GM10248 (cell line): ENCODE results near the gene ADAMTS12.

Experiments
- CTCF ChIA-PET: fragments of 300-600 bp; sonication (Branson Sonifier 250); formaldehyde crosslinking; extraction: SDS; loops from one replicate; lab custom pipeline; 2021; ENCODE audit warnings: antibody characterized with exemption; lab: Yijun Ruan, JAX
- POLR2A ChIA-PET: fragments of 350-650 bp; sonication (Branson Sonifier 250); formaldehyde crosslinking; extraction: SDS; loops from one replicate; lab custom pipeline; 2020; ENCODE audit warnings: antibody characterized with exemption; lab: Yijun Ruan, JAX
- DNase-seq: peaks from one replicate; pipeline ENCODE4 v3.0.0; 2012; ENCODE audit errors: extremely low spot score
- CTCF ChIP-seq: IDR thresholded peaks from 2 replicates; pipeline ENCODE4 v1.5.1; 2012; ENCODE audit warnings: mild to moderate bottlenecking, low read depth; ENCODE audit errors: extremely low read depth, missing control alignments, control extremely low read depth

Gene ADAMTS12

DNA sequence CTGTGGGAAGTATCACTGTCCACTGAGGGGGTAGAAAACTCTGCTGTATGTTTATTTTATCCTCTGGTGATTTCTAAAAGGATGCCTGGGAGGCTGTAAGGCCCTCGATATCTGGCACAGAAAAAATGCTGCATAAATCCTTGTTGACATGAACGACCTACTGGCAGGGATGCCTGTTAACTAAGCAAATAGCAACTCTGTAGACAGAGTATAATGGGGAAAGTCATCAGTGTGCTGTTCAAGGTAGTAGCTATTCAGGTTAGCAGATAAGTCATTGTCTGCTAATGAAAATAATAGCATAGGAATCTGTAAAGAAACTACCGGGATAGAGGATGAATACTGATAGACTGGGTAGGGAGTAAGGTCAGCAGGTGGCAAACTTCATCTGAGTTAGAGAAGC, 256.2 kb downstream of the ADAMTS12 start:
- no peak for TF ChIP-seq CTCF
- DNase-seq: no peak
- ChIA-PET POLR2A (no interaction called here), CTCF (interaction anchor here (1.0 kb wide), 1 partner anchor 8 kb away, joined by 3 read pairs; no protein-coding TSS in a partner anchor)

GRCh38 chr5:33633699-33634098, 258.1 kb downstream of the ADAMTS12 start:
- CTCF ChIA-PET: no interaction called here
- DNase-seq: no peak
- no peak for TF ChIP-seq CTCF
- POLR2A ChIA-PET: no interaction called here

DNA sequence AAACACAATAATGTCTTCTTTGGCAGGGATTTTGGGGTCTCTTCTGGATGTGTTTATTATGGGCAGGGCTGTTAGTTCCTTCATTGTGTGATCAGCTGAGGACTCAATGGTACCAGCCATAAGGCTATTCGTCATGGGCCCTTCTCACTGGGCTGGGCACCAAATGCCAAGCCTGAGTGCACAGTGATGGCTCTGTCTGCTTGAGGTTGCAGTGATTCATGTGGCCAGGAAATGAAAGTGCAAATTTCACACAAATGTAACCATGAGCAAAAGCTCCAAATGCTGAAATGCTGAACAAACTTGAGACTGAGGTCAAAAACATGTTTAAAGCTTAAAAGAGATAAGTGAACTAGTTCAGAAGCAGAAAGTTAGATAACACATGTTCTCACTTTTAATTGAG, 260.0 kb downstream of the ADAMTS12 start:
- DNase-seq: no peak
- POLR2A ChIA-PET: no interaction called here
- TF ChIP-seq CTCF: no peak
- CTCF ChIA-PET: interaction anchor here (0.9 to 1.5 kb wide), 4 partner anchors 12 to 152 kb away, joined by 3 to 4 read pairs (median 4); no protein-coding TSS in a partner anchor

DNA sequence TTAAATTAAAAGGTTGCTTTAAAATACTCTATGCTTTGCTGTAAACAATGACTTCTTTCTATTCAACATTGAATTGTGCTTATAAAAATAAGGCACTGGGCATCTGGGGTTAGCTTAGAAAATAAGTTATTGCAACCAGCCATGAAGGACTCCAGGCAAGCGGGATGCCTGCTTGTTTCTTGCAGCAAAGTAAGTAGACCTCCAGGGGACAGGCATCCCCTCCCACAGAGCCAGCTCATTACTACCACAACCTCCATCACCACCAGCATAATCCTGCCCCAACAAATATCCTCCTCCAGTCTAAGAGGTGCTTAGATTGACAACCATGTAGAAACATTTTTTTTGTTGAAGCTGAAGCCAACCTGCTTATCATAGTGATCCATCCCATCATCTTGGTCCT, 260.7 kb downstream of the ADAMTS12 start:
- ChIA-PET POLR2A (no interaction called here), CTCF (interaction anchor here (1.5 kb wide), 1 partner anchor 11 kb away, joined by 4 read pairs; no protein-coding TSS in a partner anchor)
- no peak for TF ChIP-seq CTCF
- no peak for DNase-seq

GRCh38 chr5:33629999-33630398, 261.8 kb downstream of the ADAMTS12 start:
- ChIA-PET CTCF (interaction anchor here (1.4 kb wide), 1 partner anchor 8 kb away, joined by 4 read pairs; no protein-coding TSS in a partner anchor), POLR2A (no interaction called here)
- DNase-seq: no peak
- TF ChIP-seq CTCF: no peak

- ChIA-PET CTCF (interaction anchor here (1.4 to 2.0 kb wide), 4 partner anchors 9 to 26 kb away, joined by 3 to 5 read pairs (median 4); no protein-coding TSS in a partner anchor), POLR2A (no interaction called here)
- TF ChIP-seq CTCF: no peak
- DNase-seq: no peak
Observed at GRCh38 chr5:33628796-33629195, 263.0 kb downstream of the ADAMTS12 start.
